Activated CD8-positive, alpha-beta memory T cell treated with anti-CD3 and anti-CD28 coated beads, Interleukin-2, amount 10 ng/mL, durations not matched to agents 7 days and 5 days (primary cell): Measurements from ENCODE around the gene TRIM21. TPM values are rescaled to one million over a fixed set of nuclear protein-coding genes. Genes with fewer than 3 reads are reported as not detected.
A peak's percentile ranks its signal among the peaks of the same experiment; 100 is the strongest.
"Not testable (repeated sequence)": the region's sequence is repeated elsewhere in the genome, so short reads cannot be mapped to it uniquely, and the experiment has no call there.

Experiments used
- ATAC-seq: fragments of 150-1000 bp; cut with Tn5 transposase; one replicate; pipeline ENCODE4 v1.10.0; 2021; ENCODE audit warnings: moderate library complexity
- CTCF ChIA-PET: fragments of 350-600 bp; sonication (Branson Sonifier 250); formaldehyde crosslinking; loops from one replicate; lab custom pipeline; 2021; ENCODE audit warnings: antibody characterized with exemption; lab: Charles Lee
- DNase-seq: peaks from one replicate; pipeline ENCODE4 v3.0.0-alpha.2; 2020
- H3K27ac Mint-ChIP-seq: one replicate; pipeline ENCODE4 v1.8.0; 2021; ENCODE audit warnings: mild to moderate bottlenecking, mixed read lengths
- H3K27me3 Mint-ChIP-seq: one replicate; pipeline ENCODE4 v1.8.0; 2021; ENCODE audit warnings: mixed read lengths
- H3K36me3 Mint-ChIP-seq: one replicate; pipeline ENCODE4 v1.8.0; 2021; ENCODE audit warnings: mild to moderate bottlenecking, mixed read lengths
- H3K4me1 Mint-ChIP-seq: one replicate; pipeline ENCODE4 v1.8.0; 2021; ENCODE audit warnings: mixed read lengths
- H3K4me3 Mint-ChIP-seq: one replicate; pipeline ENCODE4 v1.8.0; 2021; ENCODE audit warnings: mild to moderate bottlenecking, moderate library complexity, mixed read lengths
- H3K9me3 Mint-ChIP-seq: one replicate; pipeline ENCODE4 v1.8.0; 2022; ENCODE audit warnings: low read depth, mixed read lengths
- total RNA-seq, 2 experiments: library from RNA; stranded (reverse); gene quantifications; one replicate each; pipeline ENCODE4 v1.2.3, GENCODE V29; 2021

The TRIM21 gene
- total RNA-seq, 2 experiments from 2014 or later = 56.0 to 68.7 TPM

- ATAC-seq = peak; percentile 27
- CTCF ChIA-PET = interaction anchor here (1.8 kb wide), 1 partner anchor 188 kb away, joined by 4 read pairs; no protein-coding TSS in a partner anchor
- DNase-seq = no peak
- no peak overlapping the region for H3K4me3 Mint-ChIP-seq
- peaks cover 2% of the 10 kb centered on the region for H3K36me3 Mint-ChIP-seq
- H3K9me3 Mint-ChIP-seq = no peaks in the 10 kb centered on the region
- H3K27ac Mint-ChIP-seq = no peak overlapping the region
- peaks cover 1% of the 10 kb centered on the region for H3K27me3 Mint-ChIP-seq
- no peaks in the 10 kb centered on the region for H3K4me1 Mint-ChIP-seq
These were observed 17.9 kb downstream of the TRIM21 start for GRCh38 chr11:4375431-4376140.

GRCh38 chr11:4370166-4370565 lies 23.3 kb downstream of the TRIM21 start:
- no peak for DNase-seq
- no peaks in the 10 kb centered on the region for H3K4me1 Mint-ChIP-seq
- H3K4me3 Mint-ChIP-seq = no peak overlapping the region
- no peaks in the 10 kb centered on the region for H3K9me3 Mint-ChIP-seq
- H3K27ac Mint-ChIP-seq = no peak overlapping the region
- H3K27me3 Mint-ChIP-seq = peaks cover 4% of the 10 kb centered on the region
- no peaks in the 10 kb centered on the region for H3K36me3 Mint-ChIP-seq
- ATAC-seq = no peak
- CTCF ChIA-PET = no interaction called here

- Mint-ChIP-seq H3K4me1 (no peaks in the 10 kb centered on the region), H3K27ac (no peak within 1 kb of the TSS), H3K36me3 (no peaks in the 10 kb centered on the region), H3K9me3 (no peaks in the 10 kb centered on the region), H3K4me3 (no peak within 1 kb of the TSS), H3K27me3 (peaks cover 4% of the 10 kb centered on the region)
- CTCF ChIA-PET = no interaction called here
- no peak for DNase-seq
- no peak for ATAC-seq
These were observed 25.2 kb downstream of the TRIM21 start, which contains the start of gene OR52B4 for GRCh38 chr11:4368286-4368685. TSS of gene OR52B4 (minus strand) at chr11:4368386. CDS start at chr11:4368295, 91 bp downstream.

GRCh38 chr11:4348142-4348541 lies 45.4 kb downstream of the TRIM21 start:
- H3K27me3 Mint-ChIP-seq, CTCF ChIA-PET, H3K4me1 Mint-ChIP-seq, H3K27ac Mint-ChIP-seq, H3K36me3 Mint-ChIP-seq, H3K4me3 Mint-ChIP-seq, ATAC-seq, H3K9me3 Mint-ChIP-seq, DNase-seq: not testable (repeated sequence)

DNA sequence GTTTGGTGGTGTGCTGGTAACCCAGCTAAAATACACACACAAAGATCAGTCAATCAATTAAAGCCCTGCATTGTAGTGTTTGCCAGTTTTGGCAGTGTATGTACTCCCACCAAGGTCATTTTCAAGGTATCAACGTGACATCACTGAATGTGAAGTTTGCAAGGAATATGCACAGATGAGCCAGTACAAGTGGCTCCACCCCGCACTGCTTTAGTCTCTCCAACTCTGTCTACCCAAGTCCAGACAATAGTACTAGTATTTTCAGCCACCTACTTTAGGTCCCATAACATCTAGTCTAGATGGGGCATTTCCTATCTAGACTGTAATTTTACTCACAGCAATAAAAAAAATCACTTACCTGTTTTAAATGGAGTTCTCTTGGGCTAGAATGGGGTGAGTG lies 48.1 kb downstream of the TRIM21 start:
- H3K27ac Mint-ChIP-seq, ATAC-seq, H3K36me3 Mint-ChIP-seq, H3K4me3 Mint-ChIP-seq, H3K4me1 Mint-ChIP-seq, H3K27me3 Mint-ChIP-seq, DNase-seq, H3K9me3 Mint-ChIP-seq, CTCF ChIA-PET: not testable (repeated sequence)

Other genes starting within 250 kb of the TRIM21 start
- gene OR52B4, start 25.3 kb downstream of the TRIM21 start, total RNA-seq = not detected
- gene OR52K2, start 55.6 kb upstream of the TRIM21 start, total RNA-seq = not detected
- gene OR52K1, start 88.9 kb upstream of the TRIM21 start, total RNA-seq = not detected
- gene OR52M1, start 151.5 kb upstream of the TRIM21 start, total RNA-seq = not detected
- gene OR52I2, start 188.0 kb upstream of the TRIM21 start, total RNA-seq = not detected
- gene OR52I1, start 200.3 kb upstream of the TRIM21 start, total RNA-seq = not detected
- 10 to 100 TPM; 14.9 to 15.9 TPM for gene TRIM68, start 214.5 kb upstream of the TRIM21 start, total RNA-seq
- not detected for gene OR51D1, start 243.8 kb upstream of the TRIM21 start, total RNA-seq